ENCODE results near the gene SLC14A1.

GRCh38 chr18:45741056-45741455, 17.1 kb downstream of the SLC14A1 start:
- TF ChIP-seq ZNF274 (IDR thresholded peaks at IDR 0.05; ENCODE audit: low read depth, low read length) = no peak
- TF ChIP-seq SUZ12 (IDR thresholded peaks at IDR 0.05; ENCODE audit: extremely low read depth, insufficient read depth, insufficient read length) = no peak

Data from NT2/D1 (cell line).